ENCODE data around the gene UVSSA. TPM values are rescaled to one million over a fixed set of nuclear protein-coding genes. Genes with fewer than 3 reads are reported as not detected.

The UVSSA gene
- total and polyA plus RNA-seq, 9 donors: 5.5 to 13.6 (median 9.1) TPM

DNA sequence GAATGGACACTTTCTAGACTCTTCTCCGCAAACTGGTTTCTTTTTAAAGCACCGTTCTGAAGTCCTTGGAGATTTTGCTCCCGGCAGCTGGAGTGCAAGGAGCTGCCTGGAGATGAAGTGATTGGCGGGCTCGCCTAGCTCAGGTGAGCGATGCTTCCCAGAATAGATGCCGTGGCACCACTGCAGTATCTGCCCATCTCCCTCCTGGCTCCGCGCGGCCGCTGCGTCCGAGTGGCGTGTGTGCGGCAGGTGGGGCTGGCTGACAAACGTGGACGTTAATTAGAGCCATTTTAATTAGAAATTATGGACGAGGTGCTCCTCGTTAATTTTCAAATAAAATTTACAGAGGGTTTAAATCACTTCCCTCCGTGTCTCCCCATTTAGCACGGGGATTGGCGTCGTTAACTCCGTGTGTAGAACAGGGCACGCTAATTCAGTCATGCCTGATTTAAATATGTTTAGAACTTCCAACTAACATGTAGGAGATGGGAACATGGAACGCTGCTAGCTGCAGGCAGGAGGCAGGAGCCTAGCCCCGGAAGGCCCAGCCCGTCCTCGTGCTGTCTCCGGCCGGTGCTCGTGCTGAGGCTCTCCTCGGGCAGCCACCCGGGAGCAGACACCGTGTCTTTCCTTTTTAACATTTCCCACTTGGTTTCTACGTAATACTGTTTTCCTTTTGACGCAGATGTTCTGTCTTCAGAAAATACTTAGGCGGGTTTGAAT, 11.6 kb downstream of the UVSSA start:
- no peak overlapping the region for H3K27ac ChIP-seq (ENCODE audit: low read length)
- WGBS (ENCODE audit: insufficient coverage): 80% methylated on average over 24 of the region's 38 CpGs
- peaks cover 25% of the 10 kb centered on the region for H3K36me3 ChIP-seq (ENCODE audit: control insufficient read depth, insufficient read depth, low read length)
- DNase-seq: no peak
- no peak overlapping the region for H3K4me3 ChIP-seq (ENCODE audit: low read length)
- H3K9me3 ChIP-seq (replicated peaks; ENCODE audit: control insufficient read depth, low read depth, low read length): no peaks in the 10 kb centered on the region
- no peaks in the 10 kb centered on the region for H3K4me1 ChIP-seq (ENCODE audit: control insufficient read depth, insufficient read depth, low read length)
- no peaks in the 10 kb centered on the region for H3K27me3 ChIP-seq (ENCODE audit: control insufficient read depth, insufficient read depth, low read length)

DNA sequence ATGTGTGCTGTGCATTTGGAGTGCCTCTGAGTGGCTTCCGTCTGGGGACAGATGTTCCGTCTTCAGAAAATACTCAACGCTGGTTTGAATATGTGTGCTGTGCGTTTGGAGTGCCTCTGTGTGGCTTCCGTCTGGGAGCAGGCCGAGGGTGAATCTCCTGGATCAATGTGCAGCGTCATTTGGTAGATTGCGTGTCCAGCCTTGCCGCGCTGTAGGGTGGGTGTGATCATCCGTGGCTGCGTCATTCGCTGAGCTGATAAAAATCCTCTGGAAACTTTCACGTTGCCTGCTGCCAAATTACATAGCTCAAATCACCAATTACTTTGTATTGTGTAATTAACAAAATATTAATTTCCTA, 12.1 kb downstream of the UVSSA start:
- H3K36me3 ChIP-seq (ENCODE audit: control insufficient read depth, insufficient read depth, low read length): peaks cover 25% of the 10 kb centered on the region
- no peak for DNase-seq
- WGBS (ENCODE audit: insufficient coverage): 72% methylated on average over 3 of the region's 14 CpGs

DNA sequence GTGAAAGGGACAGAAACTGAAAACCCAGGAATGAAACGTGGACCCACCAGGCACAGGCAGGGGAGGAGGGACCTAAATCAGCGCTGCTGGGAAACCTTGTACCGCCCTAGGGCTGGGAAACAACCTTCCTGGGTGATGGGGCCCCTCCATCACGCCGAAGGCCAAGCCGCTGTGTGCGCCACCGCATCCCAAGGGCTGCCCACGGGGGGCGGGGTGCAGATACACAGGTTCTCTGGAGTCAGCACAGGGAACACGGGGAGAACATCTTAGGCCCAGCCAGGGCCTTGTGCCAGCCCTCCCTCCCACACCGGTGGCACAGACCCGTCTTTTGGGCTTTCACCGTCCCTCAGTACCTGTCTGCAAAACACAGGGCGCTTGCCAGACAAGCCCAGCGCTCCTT, 13.0 kb downstream of the UVSSA start:
- no peaks in the 10 kb centered on the region for H3K4me1 ChIP-seq (ENCODE audit: control insufficient read depth, insufficient read depth, low read length)

More for the DNA sequence above, 12.1 kb downstream of the UVSSA start:
- Histone ChIP-seq H3K4me1 (ENCODE audit: control insufficient read depth, insufficient read depth, low read length) (no peaks in the 10 kb centered on the region), H3K27ac (ENCODE audit: low read length) (no peak overlapping the region), H3K9me3 (replicated peaks; ENCODE audit: control insufficient read depth, low read depth, low read length) (no peaks in the 10 kb centered on the region), H3K4me3 (ENCODE audit: low read length) (no peak overlapping the region), H3K27me3 (ENCODE audit: control insufficient read depth, insufficient read depth, low read length) (no peaks in the 10 kb centered on the region)

DNA sequence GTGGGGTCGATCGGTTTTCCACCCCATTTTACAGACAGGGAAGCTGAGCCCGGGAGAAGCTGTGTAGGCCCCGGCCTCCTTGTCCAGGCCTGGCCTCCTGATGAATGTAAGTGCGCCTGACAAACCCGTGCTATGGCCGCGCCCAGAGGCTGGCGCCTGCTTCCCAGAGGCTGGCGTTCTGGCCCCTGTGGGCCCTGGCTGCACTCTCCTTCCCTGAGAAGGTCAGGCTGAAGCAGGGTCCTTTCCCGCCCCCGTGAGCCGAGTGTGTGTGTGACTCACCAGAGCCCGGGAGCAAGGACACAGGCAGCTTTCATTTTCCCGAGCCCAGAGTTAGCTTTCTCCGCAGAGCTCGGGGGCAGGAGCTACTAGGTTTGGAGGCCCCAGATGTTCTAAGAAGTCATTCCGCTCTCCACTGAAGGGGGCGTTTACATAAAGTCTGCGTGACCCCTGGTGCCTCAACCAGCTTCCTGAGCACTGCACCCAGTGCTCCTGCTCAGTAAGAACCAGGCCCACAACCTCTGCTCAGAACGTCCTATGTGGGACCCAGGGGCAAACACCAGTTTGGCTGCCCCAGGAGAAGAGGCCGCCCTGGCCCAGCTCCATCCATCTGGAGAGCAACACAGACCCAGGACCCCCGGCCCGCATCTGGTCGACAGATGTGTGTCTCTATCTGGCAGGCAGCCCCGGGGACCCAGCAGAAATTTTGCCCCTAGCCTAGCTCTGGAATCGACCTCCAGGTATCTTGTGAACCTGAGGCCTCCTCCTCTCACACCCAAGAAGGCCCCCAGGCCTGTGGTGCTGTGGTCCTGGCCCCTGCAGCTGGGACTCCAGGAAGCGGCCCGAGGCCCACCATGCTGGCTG, 13.6 kb downstream of the UVSSA start:
- Histone ChIP-seq H3K4me3 (ENCODE audit: low read length) (no peak overlapping the region), H3K36me3 (ENCODE audit: control insufficient read depth, insufficient read depth, low read length) (peaks cover 13% of the 10 kb centered on the region), H3K27me3 (ENCODE audit: control insufficient read depth, insufficient read depth, low read length) (no peaks in the 10 kb centered on the region), H3K27ac (ENCODE audit: low read length) (no peak overlapping the region), H3K9me3 (replicated peaks; ENCODE audit: control insufficient read depth, low read depth, low read length) (no peaks in the 10 kb centered on the region), H3K4me1 (ENCODE audit: control insufficient read depth, insufficient read depth, low read length) (no peaks in the 10 kb centered on the region)
- DNase-seq: no peak
- WGBS (ENCODE audit: insufficient coverage): 65% methylated on average over 28 of the region's 29 CpGs

More for the DNA sequence above, 13.0 kb downstream of the UVSSA start:
- H3K9me3 ChIP-seq (replicated peaks; ENCODE audit: control insufficient read depth, low read depth, low read length): no peaks in the 10 kb centered on the region
- H3K36me3 ChIP-seq (ENCODE audit: control insufficient read depth, insufficient read depth, low read length): peaks cover 20% of the 10 kb centered on the region
- no peak for DNase-seq
- no peaks in the 10 kb centered on the region for H3K27me3 ChIP-seq (ENCODE audit: control insufficient read depth, insufficient read depth, low read length)
- 90% methylated on average over 16 of the region's 16 CpGs for WGBS (ENCODE audit: insufficient coverage)
- H3K27ac ChIP-seq (ENCODE audit: low read length): no peak overlapping the region
- H3K4me3 ChIP-seq (ENCODE audit: low read length): no peak overlapping the region

DNA sequence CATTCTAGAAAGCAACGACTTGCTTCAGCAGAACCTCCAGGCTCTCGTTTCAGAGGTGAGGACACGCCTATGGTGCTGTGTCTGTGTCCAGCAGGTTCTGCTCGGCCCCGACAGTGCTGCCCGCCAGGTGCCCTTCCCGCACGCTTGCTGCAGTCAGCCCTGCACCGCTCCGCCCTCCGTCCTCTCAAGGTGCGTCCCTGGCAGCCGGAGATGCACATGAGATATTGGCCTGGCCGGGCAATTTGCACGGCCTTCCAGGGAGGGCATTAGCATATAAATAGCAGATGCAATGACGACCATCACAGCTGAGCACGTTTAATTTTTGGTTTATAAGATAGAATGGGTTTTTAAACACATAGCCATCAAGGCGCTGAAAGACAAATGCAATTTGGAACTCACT, 14.4 kb downstream of the UVSSA start:
- WGBS (ENCODE audit: insufficient coverage): 80% methylated on average over 14 of the region's 18 CpGs
- no peaks in the 10 kb centered on the region for H3K9me3 ChIP-seq (replicated peaks; ENCODE audit: control insufficient read depth, low read depth, low read length)
- H3K36me3 ChIP-seq (ENCODE audit: control insufficient read depth, insufficient read depth, low read length): peaks cover 15% of the 10 kb centered on the region
- H3K4me3 ChIP-seq (ENCODE audit: low read length): no peak overlapping the region
- no peaks in the 10 kb centered on the region for H3K4me1 ChIP-seq (ENCODE audit: control insufficient read depth, insufficient read depth, low read length)
- no peaks in the 10 kb centered on the region for H3K27me3 ChIP-seq (ENCODE audit: control insufficient read depth, insufficient read depth, low read length)
- no peak overlapping the region for H3K27ac ChIP-seq (ENCODE audit: low read length)
- no peak for DNase-seq

DNA sequence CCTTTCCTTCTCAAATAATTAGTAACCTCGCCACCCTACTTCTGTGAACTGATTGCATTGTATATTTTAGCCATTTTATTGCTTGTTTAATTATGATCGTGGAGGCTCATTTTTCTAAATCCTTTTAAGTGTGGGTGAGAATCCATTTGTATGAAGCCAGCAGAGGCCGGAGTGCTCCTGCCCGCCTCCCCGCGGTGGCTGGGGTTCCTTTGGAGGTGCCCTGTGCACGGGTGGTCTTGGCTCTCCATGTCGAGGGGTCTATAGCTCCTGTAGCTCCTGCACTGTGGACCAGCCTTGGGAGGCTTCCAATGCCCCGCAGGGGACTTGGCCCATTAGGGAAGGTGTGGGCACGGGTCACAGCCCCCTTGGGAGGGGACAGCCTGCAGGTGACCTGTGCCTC, 15.0 kb downstream of the UVSSA start:
- Histone ChIP-seq H3K36me3 (ENCODE audit: control insufficient read depth, insufficient read depth, low read length) (peaks cover 14% of the 10 kb centered on the region), H3K27me3 (ENCODE audit: control insufficient read depth, insufficient read depth, low read length) (no peaks in the 10 kb centered on the region)
- 88% methylated on average over 4 of the region's 10 CpGs for WGBS (ENCODE audit: insufficient coverage)

DNA sequence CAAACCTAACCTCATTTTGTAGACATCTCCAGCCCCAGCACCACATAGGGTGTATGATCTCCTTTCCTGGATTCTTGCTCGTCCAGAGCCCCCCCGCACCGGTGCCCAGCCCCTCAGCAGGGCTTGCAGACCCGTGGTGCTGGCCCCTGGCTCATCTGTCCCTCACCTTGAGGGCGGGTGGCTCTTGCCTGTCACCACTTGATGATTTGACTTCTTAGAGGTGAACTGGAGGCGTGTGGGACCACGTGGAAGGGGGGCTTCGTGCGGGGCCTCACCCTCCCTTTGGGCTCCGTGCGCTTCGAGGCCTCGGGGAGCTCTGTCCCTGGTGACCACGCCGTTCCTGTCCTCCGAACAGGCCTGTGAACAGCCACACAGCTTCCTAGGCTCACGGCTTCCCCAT, 15.5 kb downstream of the UVSSA start:
- no peaks in the 10 kb centered on the region for H3K4me1 ChIP-seq (ENCODE audit: control insufficient read depth, insufficient read depth, low read length)
- peaks cover 10% of the 10 kb centered on the region for H3K36me3 ChIP-seq (ENCODE audit: control insufficient read depth, insufficient read depth, low read length)
- WGBS (ENCODE audit: insufficient coverage): 88% methylated on average over 16 of the region's 17 CpGs
- no peaks in the 10 kb centered on the region for H3K27me3 ChIP-seq (ENCODE audit: control insufficient read depth, insufficient read depth, low read length)
- no peak for DNase-seq
- no peak overlapping the region for H3K27ac ChIP-seq (ENCODE audit: low read length)
- no peak overlapping the region for H3K4me3 ChIP-seq (ENCODE audit: low read length)
- H3K9me3 ChIP-seq (replicated peaks; ENCODE audit: control insufficient read depth, low read depth, low read length): no peaks in the 10 kb centered on the region

More for the DNA sequence above, 15.0 kb downstream of the UVSSA start:
- Histone ChIP-seq H3K4me3 (ENCODE audit: low read length) (no peak overlapping the region), H3K9me3 (replicated peaks; ENCODE audit: control insufficient read depth, low read depth, low read length) (no peaks in the 10 kb centered on the region), H3K4me1 (ENCODE audit: control insufficient read depth, insufficient read depth, low read length) (no peaks in the 10 kb centered on the region), H3K27ac (ENCODE audit: low read length) (no peak overlapping the region)
- DNase-seq: no peak

DNA sequence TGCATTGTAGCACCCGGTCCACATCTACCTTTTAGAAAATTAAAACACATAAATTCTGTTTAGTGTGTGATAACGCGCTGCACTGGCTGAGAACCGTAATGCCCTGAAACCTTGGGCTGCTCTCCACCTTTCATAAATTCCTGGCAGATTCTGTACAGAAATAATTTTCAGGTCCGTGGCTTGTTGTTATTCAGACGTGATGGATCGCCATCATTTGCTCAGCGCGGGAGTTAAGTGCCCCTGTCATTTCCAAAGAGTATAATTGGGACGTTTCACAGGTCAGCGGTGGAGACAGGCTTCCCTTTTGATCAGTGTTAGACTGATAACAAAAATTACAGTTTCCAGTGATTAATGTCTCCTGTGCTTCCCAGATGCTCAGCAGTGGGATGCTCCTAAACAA, 16.5 kb downstream of the UVSSA start:
- Histone ChIP-seq H3K36me3 (ENCODE audit: control insufficient read depth, insufficient read depth, low read length) (peaks cover 9% of the 10 kb centered on the region), H3K4me3 (ENCODE audit: low read length) (no peak overlapping the region), H3K27me3 (ENCODE audit: control insufficient read depth, insufficient read depth, low read length) (no peaks in the 10 kb centered on the region), H3K4me1 (ENCODE audit: control insufficient read depth, insufficient read depth, low read length) (no peaks in the 10 kb centered on the region), H3K27ac (ENCODE audit: low read length) (no peak overlapping the region), H3K9me3 (replicated peaks; ENCODE audit: control insufficient read depth, low read depth, low read length) (no peaks in the 10 kb centered on the region)
- DNase-seq: no peak
- WGBS (ENCODE audit: insufficient coverage): 71% methylated on average over 6 of the region's 11 CpGs

DNA sequence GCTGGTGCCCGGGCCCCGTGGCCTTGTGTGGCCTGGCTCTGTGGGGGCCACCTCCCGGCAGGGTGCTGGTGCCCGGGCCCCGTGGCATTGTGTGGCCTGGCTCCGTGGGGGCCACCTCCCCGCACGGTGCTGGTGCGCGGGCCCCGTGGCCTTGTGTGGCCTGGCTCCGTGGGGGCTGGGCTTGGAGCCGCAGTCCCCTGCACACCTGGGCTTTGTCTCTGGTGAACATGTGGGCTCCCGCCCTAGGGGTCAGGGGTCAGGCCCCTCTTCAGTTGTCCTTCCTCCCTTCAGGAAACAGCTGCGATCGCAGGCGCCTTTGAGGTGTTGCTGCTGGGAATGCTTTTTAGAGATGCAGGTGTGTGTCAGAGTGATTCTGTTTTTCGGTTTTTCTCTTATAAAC, 17.2 kb downstream of the UVSSA start:
- DNase-seq: no peak
- no peaks in the 10 kb centered on the region for H3K4me1 ChIP-seq (ENCODE audit: control insufficient read depth, insufficient read depth, low read length)
- H3K9me3 ChIP-seq (replicated peaks; ENCODE audit: control insufficient read depth, low read depth, low read length): no peaks in the 10 kb centered on the region
- no peaks in the 10 kb centered on the region for H3K27me3 ChIP-seq (ENCODE audit: control insufficient read depth, insufficient read depth, low read length)
- peaks cover 9% of the 10 kb centered on the region for H3K36me3 ChIP-seq (ENCODE audit: control insufficient read depth, insufficient read depth, low read length)
- 74% methylated on average over 9 of the region's 18 CpGs for WGBS (ENCODE audit: insufficient coverage)
- H3K4me3 ChIP-seq (ENCODE audit: low read length): no peak overlapping the region
- no peak overlapping the region for H3K27ac ChIP-seq (ENCODE audit: low read length)

DNA sequence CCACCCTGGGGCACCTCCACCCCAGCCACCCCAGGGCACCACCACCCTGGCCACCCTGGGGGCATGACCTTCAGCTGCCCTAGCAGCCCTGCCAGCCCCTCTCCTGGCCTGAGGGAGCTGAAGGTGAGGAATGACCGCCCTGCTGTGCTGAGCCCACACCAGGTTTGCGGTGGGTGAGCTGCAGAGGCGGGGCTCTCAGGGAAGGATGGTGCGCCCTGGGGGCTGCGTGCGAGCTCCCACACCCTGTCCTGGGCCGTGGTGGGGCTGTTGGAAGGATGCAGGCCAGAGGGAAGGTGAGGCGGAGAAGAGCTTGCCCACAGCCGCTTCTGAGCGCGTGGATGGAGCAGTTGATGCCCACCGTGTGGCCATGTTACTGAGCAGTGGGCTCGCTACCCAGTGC, 17.7 kb downstream of the UVSSA start:
- 95% methylated on average over 11 of the region's 13 CpGs for WGBS (ENCODE audit: insufficient coverage)
- Histone ChIP-seq H3K4me1 (ENCODE audit: control insufficient read depth, insufficient read depth, low read length) (no peaks in the 10 kb centered on the region), H3K9me3 (replicated peaks; ENCODE audit: control insufficient read depth, low read depth, low read length) (no peaks in the 10 kb centered on the region), H3K36me3 (ENCODE audit: control insufficient read depth, insufficient read depth, low read length) (peaks cover 9% of the 10 kb centered on the region), H3K27ac (ENCODE audit: low read length) (no peak overlapping the region), H3K4me3 (ENCODE audit: low read length) (no peak overlapping the region), H3K27me3 (ENCODE audit: control insufficient read depth, insufficient read depth, low read length) (no peaks in the 10 kb centered on the region)
- no peak for DNase-seq

Measured in muscle of leg (tissue), 11 donors.